Left cardiac atrium (tissue), 4 donors: Measurements from ENCODE around the gene EPHA1. TPM values are rescaled to one million over a fixed set of nuclear protein-coding genes. Genes with fewer than 3 reads are reported as not detected.
"Not testable (repeated sequence)": the region's sequence is repeated elsewhere in the genome, so short reads cannot be mapped to it uniquely, and the experiment has no call there.

Source experiments
- ATAC-seq, 2 donors: fragments of 200-7000 bp; cut with Tn5 transposase; one replicate each; pipeline ENCODE4 v1.9.1; 2020; ENCODE audit warnings: mild to moderate bottlenecking in 2 of 2, moderate library complexity in 2 of 2
- DNase-seq: peaks from one replicate; pipeline ENCODE4 v3.0.0-alpha.2; 2020
- intact Hi-C, 2 donors: fragments of 100-400 bp; cut with DNase I; formaldehyde crosslinking; loops; one replicate each; pipeline versions ENCODE4 v1.14.1 to v1.15.1; 2022 to 2023
- total RNA-seq, 2 donors: library from RNA; stranded (reverse); fragmentation: NEBNext Ultra II Directional; extraction: Animal tissue kit (Norgen Biotek cat#: 25700); gene quantifications; one replicate each; pipeline ENCODE4 v1.2.1, GENCODE V29; 2021
- donor health status: DM: no; HTN: yes; CAD: no.
- donor health status: DM: no; HTN: yes; CAD: no; lungs with severe emphysema.
- donor health status: DM: yes; HTN: yes; CAD: no.
- donor health status: Dilated cardiomyopathy.

The EPHA1 gene
- total RNA-seq, 2 donors from 2014 or later: 0.16 to 0.71 TPM

GRCh38 chr7:143410521-143411004, 1.9 kb upstream of the EPHA1 start:
- DNase-seq (peak; percentile 42), ATAC-seq (peak; percentile 39 to 56)
- intact Hi-C loops: loop anchor here (10.0 kb wide), 2 partner anchors 86 to 106 kb away; no protein-coding TSS in a partner anchor

- intact Hi-C loops: no loop called here
- peak in 1 of 2 donors; percentile 10 for ATAC-seq
- DNase-seq: no peak
These were observed 387 bp downstream of the EPHA1 start for GRCh38 chr7:143408252-143408685.

GRCh38 chr7:143407287-143408251, 1.1 kb downstream of the EPHA1 start:
- DNase-seq (no peak), ATAC-seq (no peak)
- intact Hi-C loops: no loop called here

- DNase-seq: no peak
- intact Hi-C loops: no loop called here
- no peak for ATAC-seq
These were observed 2.7 kb downstream of the EPHA1 start for GRCh38 chr7:143406002-143406357.

- ATAC-seq (peak; percentile 42 to 55), DNase-seq (peak; percentile 60)
- intact Hi-C loops: no loop called here
These were observed 3.3 kb downstream of the EPHA1 start for GRCh38 chr7:143405173-143406001.

- intact Hi-C loops, ATAC-seq, DNase-seq: not testable (repeated sequence)
These were observed 6.4 kb downstream of the EPHA1 start for GRCh38 chr7:143402233-143402632.

GRCh38 chr7:143401265-143401664, 7.4 kb downstream of the EPHA1 start:
- no peak for ATAC-seq
- no peak for DNase-seq

GRCh38 chr7:143399642-143400041, 9.0 kb downstream of the EPHA1 start:
- no peak for DNase-seq
- no peak for ATAC-seq
- intact Hi-C loops: no loop called here

More at GRCh38 chr7:143401265-143401664, 7.4 kb downstream of the EPHA1 start:
- intact Hi-C loops: no loop called here

- no peak for DNase-seq
- intact Hi-C loops: no loop called here
- ATAC-seq: no peak
These were observed 9.5 kb downstream of the EPHA1 start for GRCh38 chr7:143399151-143399550.

- intact Hi-C loops: no loop called here
- ATAC-seq: no peak
- DNase-seq: no peak
These were observed 10.0 kb downstream of the EPHA1 start for GRCh38 chr7:143398616-143399015.

GRCh38 chr7:143397710-143398530, 10.7 kb downstream of the EPHA1 start:
- intact Hi-C loops: no loop called here

GRCh38 chr7:143396625-143397556, 11.8 kb downstream of the EPHA1 start:
- intact Hi-C loops: no loop called here
- ATAC-seq (no peak), DNase-seq (no peak)

More at GRCh38 chr7:143397710-143398530, 10.7 kb downstream of the EPHA1 start:
- no peak for ATAC-seq
- no peak for DNase-seq

GRCh38 chr7:143396182-143396581, 12.5 kb downstream of the EPHA1 start:
- DNase-seq: peak; percentile 16

GRCh38 chr7:143395187-143396149, 13.2 kb downstream of the EPHA1 start:
- intact Hi-C loops: no loop called here
- DNase-seq (peak; percentile 47), ATAC-seq (peak; percentile 1 to 14)

More at GRCh38 chr7:143396182-143396581, 12.5 kb downstream of the EPHA1 start:
- intact Hi-C loops: no loop called here
- ATAC-seq: no peak

GRCh38 chr7:143394777-143395176, 13.9 kb downstream of the EPHA1 start:
- ATAC-seq: no peak
- intact Hi-C loops: no loop called here
- peak; percentile 18 for DNase-seq

GRCh38 chr7:143394068-143394467, 14.6 kb downstream of the EPHA1 start:
- intact Hi-C loops: no loop called here
- DNase-seq (peak; percentile 20), ATAC-seq (no peak)
